Stomach (tissue), 4 donors: ENCODE measurements around the gene GJB4.

Experiments
- CTCF ChIP-seq, 7 experiments: fragments of 450-650 bp in 4 of 7; fragments of 200-600 bp in 3 of 7; sonication (generic) in 3 of 7; IDR thresholded peaks; one replicate each; pipeline ENCODE4 v1.5.1; 2016 to 2019; ENCODE audit warnings: antibody characterized with exemption in 7 of 7, control low read depth in 2 of 7, mild to moderate bottlenecking in 1 of 7
- EP300 ChIP-seq: sonication (generic); formaldehyde crosslinking; IDR thresholded peaks from one replicate; pipeline ENCODE4 v1.6.1; 2017; ENCODE audit warnings: antibody characterized with exemption
- POLR2A ChIP-seq, 4 donors: fragments of 450-650 bp; IDR thresholded peaks; one replicate each; pipeline ENCODE4 v1.6.1; 2016; ENCODE audit warnings: antibody characterized with exemption in 4 of 4, control low read depth in 2 of 4, mild to moderate bottlenecking in 1 of 4, moderate library complexity in 1 of 4
- POLR2AphosphoS5 ChIP-seq, 3 donors: sonication (generic); formaldehyde crosslinking; IDR thresholded peaks; one replicate each; pipeline ENCODE4 v1.6.1; 2016; ENCODE audit warnings: antibody characterized with exemption in 3 of 3

GRCh38 chr1:34763142-34763781, 3.7 kb downstream of the GJB4 start:
- TF ChIP-seq CTCF (IDR thresholded peaks at IDR 0.05) (no peak), POLR2A (IDR thresholded peaks at IDR 0.05) (no peak), POLR2AphosphoS5 (IDR thresholded peaks at IDR 0.05) (no peak), EP300 (no peak)
